Right cardiac atrium (tissue), 5 donors: ENCODE data around the gene OR51I1. TPM values are rescaled to one million over a fixed set of nuclear protein-coding genes. Genes with fewer than 3 reads are reported as not detected.

Experiments used
- ATAC-seq, 2 donors: fragments of 200-7000 bp; cut with Tn5 transposase; one replicate each; pipeline versions ENCODE4 v1.8.0 to v1.9.1; 2020; ENCODE audit warnings: moderate library complexity in 2 of 2, mild to moderate bottlenecking in 1 of 2
- DNase-seq, 3 donors: peaks; one replicate each; pipeline ENCODE4 v3.0.0-alpha.2; 2020
- H3K27ac ChIP-seq: one replicate; pipeline ENCODE4 v1.5.1; 2013; ENCODE audit warnings: mild to moderate bottlenecking, low read length, control low read depth, moderate library complexity
- H3K27me3 ChIP-seq: one replicate; pipeline ENCODE4 v1.6.1; 2013; ENCODE audit not compliant: control insufficient read depth, insufficient read depth
- H3K4me1 ChIP-seq: one replicate; pipeline ENCODE4 v1.6.1; 2013; ENCODE audit warnings: low read length; ENCODE audit not compliant: control insufficient read depth, insufficient read depth
- H3K4me3 ChIP-seq: one replicate; pipeline ENCODE4 v1.5.1; 2013; ENCODE audit warnings: low read length, control low read depth
- H3K9me3 ChIP-seq: one replicate; pipeline ENCODE4 v1.6.1; 2013; ENCODE audit warnings: low read length; ENCODE audit not compliant: control insufficient read depth
- WGBS: extraction: QIAGEN DNeasy Blood & Tissue Kit; methylation state at CpG from one replicate; pipeline ENCODE4 v1.1.7; 2013; 5-methylcytosine and 5-hydroxymethylcytosine counted together
- intact Hi-C, 4 donors: fragments of 100-400 bp; cut with DNase I; formaldehyde crosslinking; loops; one replicate each; pipeline versions ENCODE4 v1.11.0 to v1.14.0; 2022 to 2023
- long read RNA-seq, 4 donors: library from polyadenylated mRNA; unstranded; transcript quantifications; one replicate each; pipeline ENCODE4 v2.0.0, GENCODE V29; 2020 to 2021
- polyA plus RNA-seq: library from polyadenylated mRNA; stranded (reverse); fragments of 200-250 nt; gene quantifications from one replicate; pipeline ENCODE4 v1.2.3, GENCODE V29; 2013
- total RNA-seq, 4 donors: library from RNA; stranded (reverse); fragmentation: NEBNext Ultra II Directional; extraction: Animal tissue kit (Norgen Biotek cat#: 25700); gene quantifications; one replicate each; pipeline ENCODE4 v1.2.1, GENCODE V29; 2021
- donor health status: healthy with polysubstance abuse.
- donor health status: DM: no; HTN: yes; CAD: no.
- donor health status: DM: no; HTN: no; CAD: no.
- donor health status: DM: no; HTN: yes; CAD: no; lungs with severe emphysema.
- donor health status: DM: yes; HTN: yes; CAD: no.

Gene OR51I1, protein sequence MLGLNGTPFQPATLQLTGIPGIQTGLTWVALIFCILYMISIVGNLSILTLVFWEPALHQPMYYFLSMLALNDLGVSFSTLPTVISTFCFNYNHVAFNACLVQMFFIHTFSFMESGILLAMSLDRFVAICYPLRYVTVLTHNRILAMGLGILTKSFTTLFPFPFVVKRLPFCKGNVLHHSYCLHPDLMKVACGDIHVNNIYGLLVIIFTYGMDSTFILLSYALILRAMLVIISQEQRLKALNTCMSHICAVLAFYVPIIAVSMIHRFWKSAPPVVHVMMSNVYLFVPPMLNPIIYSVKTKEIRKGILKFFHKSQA
- total RNA-seq (not detected), polyA plus RNA-seq (not detected)
- long read RNA-seq, donor 1 = 0 reads
- long read RNA-seq, donor 2 = 0 reads
- long read RNA-seq, donor 3 = 0 reads
- long read RNA-seq, donor 4 = 0 reads

GRCh38 chr11:5441414-5441813 lies at the start of gene OR51I1:
Gene OR51I1, minus strand, starts transcription at chr11:5441514. Its CDS starts 0 bp downstream, at chr11:5441514.
- DNase-seq (no peak), ATAC-seq (no peak)
- H3K4me3 ChIP-seq = no peak within 1 kb of the TSS
- intact Hi-C loops = no loop called here
- WGBS = 30% methylated on average over 2 of the region's 2 CpGs
- no peaks in the 10 kb centered on the region for H3K4me1 ChIP-seq
- H3K27ac ChIP-seq = no peak within 1 kb of the TSS
- H3K27me3 ChIP-seq = no peaks in the 10 kb centered on the region
- no peaks in the 10 kb centered on the region for H3K9me3 ChIP-seq

- Histone ChIP-seq H3K27me3 (no peaks in the 10 kb centered on the region), H3K9me3 (no peaks in the 10 kb centered on the region), H3K4me1 (no peaks in the 10 kb centered on the region), H3K27ac (no peak overlapping the region), H3K4me3 (no peak overlapping the region)
- intact Hi-C loops = no loop called here
- ATAC-seq (no peak), DNase-seq (no peak)
- 54% methylated on average over 5 of the region's 5 CpGs for WGBS
Measured at GRCh38 chr11:5489576-5490357, 48.5 kb upstream of the OR51I1 start.

DNA sequence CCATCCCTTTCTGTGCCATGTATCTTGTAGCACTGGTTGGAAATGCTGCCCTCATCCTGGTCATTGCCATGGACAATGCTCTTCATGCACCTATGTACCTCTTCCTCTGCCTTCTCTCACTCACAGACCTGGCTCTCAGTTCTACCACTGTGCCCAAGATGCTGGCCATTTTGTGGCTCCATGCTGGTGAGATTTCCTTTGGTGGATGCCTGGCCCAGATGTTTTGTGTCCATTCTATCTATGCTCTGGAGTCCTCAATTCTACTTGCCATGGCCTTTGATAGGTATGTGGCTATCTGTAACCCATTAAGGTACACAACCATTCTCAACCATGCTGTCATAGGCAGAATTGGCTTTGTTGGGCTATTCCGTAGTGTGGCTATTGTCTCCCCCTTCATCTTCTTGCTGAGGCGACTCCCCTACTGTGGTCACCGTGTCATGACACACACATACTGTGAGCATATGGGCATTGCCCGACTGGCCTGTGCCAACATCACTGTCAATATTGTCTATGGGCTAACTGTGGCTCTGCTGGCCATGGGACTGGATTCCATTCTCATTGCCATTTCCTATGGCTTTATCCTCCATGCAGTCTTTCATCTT lies 47.6 kb upstream of the OR51I1 start:
- Histone ChIP-seq H3K4me1 (no peaks in the 10 kb centered on the region), H3K27ac (no peak overlapping the region), H3K27me3 (no peaks in the 10 kb centered on the region), H3K4me3 (no peak overlapping the region), H3K9me3 (no peaks in the 10 kb centered on the region)
- no peak for ATAC-seq
- DNase-seq = no peak
- intact Hi-C loops = no loop called here
- 95% methylated on average over 4 of the region's 4 CpGs for WGBS

DNA sequence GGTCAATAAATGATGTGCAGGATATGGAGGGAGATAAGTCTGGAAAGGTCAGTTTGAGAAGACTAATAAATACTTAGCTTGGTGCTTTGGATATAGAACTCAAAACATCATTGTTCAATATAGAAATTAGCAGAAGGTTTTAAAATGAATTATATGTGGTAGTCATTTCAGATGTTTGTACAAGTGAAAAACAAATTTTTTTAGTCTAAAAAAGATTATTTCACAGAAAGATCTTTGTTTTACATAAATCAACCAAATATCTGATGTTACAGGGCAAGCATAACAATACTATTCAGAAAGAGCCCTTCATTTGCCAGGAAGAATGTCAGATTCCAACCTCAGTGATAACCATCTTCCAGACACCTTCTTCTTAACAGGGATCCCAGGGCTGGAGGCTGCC lies 47.1 kb upstream of the OR51I1 start, which contains the start of gene OR52D1:
OR52D1 (plus strand) TSS at position 301 of the 400 bp plus-strand sequence; CDS start at position 323, 22 bp downstream.
- DNase-seq (no peak), ATAC-seq (no peak)
- intact Hi-C loops = no loop called here
- no peak within 1 kb of the TSS for H3K27ac ChIP-seq
- H3K9me3 ChIP-seq = no peaks in the 10 kb centered on the region
- H3K4me1 ChIP-seq = no peaks in the 10 kb centered on the region
- no peak within 1 kb of the TSS for H3K4me3 ChIP-seq
- no peaks in the 10 kb centered on the region for H3K27me3 ChIP-seq

- 65% methylated on average over 3 of the region's 3 CpGs for WGBS
- no peak for DNase-seq
- H3K9me3 ChIP-seq = no peaks in the 10 kb centered on the region
- intact Hi-C loops = no loop called here
- no peak overlapping the region for H3K27ac ChIP-seq
- H3K4me1 ChIP-seq = no peaks in the 10 kb centered on the region
- no peaks in the 10 kb centered on the region for H3K27me3 ChIP-seq
- no peak overlapping the region for H3K4me3 ChIP-seq
- no peak for ATAC-seq
Measured at GRCh38 chr11:5486421-5486820, 45.1 kb upstream of the OR51I1 start.

- Histone ChIP-seq H3K27ac (no peak overlapping the region), H3K9me3 (no peaks in the 10 kb centered on the region), H3K4me1 (no peaks in the 10 kb centered on the region), H3K27me3 (no peaks in the 10 kb centered on the region), H3K4me3 (no peak overlapping the region)
- DNase-seq (no peak), ATAC-seq (no peak)
- WGBS = 82% methylated on average over 3 of the region's 3 CpGs
- intact Hi-C loops = no loop called here
Measured at GRCh38 chr11:5486003-5486402, 44.7 kb upstream of the OR51I1 start.

DNA sequence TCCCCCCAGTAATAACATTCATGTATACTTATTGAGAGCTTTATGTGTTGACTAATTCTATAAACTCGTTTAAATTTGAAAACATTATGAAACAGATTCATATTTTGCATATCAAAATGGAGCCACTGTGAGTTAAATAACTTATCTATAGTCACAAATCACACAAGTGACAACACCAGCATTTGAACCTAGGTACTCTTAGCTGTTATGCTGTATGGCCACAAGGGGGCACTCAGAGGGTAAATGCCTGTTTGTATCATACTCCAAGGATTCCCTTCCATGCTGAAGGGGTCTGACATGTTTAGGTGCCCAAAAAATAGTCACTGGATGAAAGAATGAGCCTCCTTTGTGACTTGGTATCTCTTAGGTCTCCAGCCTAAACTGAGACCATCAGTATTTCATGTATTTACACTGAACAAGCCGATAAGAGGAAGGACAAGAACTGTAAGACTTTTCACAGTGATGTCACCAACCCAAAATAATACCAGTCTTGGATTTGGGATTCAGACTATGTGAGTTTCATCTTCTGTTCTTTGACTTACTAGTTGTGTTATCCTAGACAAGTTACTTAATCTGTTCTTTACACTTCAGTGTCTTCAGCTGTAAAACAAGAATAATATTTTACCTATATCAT lies 35.0 kb upstream of the OR51I1 start:
- Histone ChIP-seq H3K27me3 (no peaks in the 10 kb centered on the region), H3K4me1 (no peaks in the 10 kb centered on the region), H3K9me3 (no peaks in the 10 kb centered on the region), H3K4me3 (no peak overlapping the region), H3K27ac (no peak overlapping the region)
- DNase-seq (peak in 1 of 3 donors; percentile 21), ATAC-seq (peak; percentile 57 to 60)
- intact Hi-C loops = loop anchor here in 1 of 4 donors (5.0 kb wide), 1 partner anchor 331 kb away; the partner anchor contains the start of gene OR52N2
- 36% methylated on average over 2 of the region's 2 CpGs for WGBS

- no peak overlapping the region for H3K4me3 ChIP-seq
- intact Hi-C loops = loop anchor here in 1 of 4 donors (2.0 kb wide), 1 partner anchor 335 kb away; the partner anchor contains the start of gene OR52N2
- no peak for ATAC-seq
- no peaks in the 10 kb centered on the region for H3K9me3 ChIP-seq
- no peaks in the 10 kb centered on the region for H3K27me3 ChIP-seq
- no peaks in the 10 kb centered on the region for H3K4me1 ChIP-seq
- H3K27ac ChIP-seq = no peak overlapping the region
- DNase-seq = no peak
Measured at GRCh38 chr11:5473921-5474320, 32.6 kb upstream of the OR51I1 start.

DNA sequence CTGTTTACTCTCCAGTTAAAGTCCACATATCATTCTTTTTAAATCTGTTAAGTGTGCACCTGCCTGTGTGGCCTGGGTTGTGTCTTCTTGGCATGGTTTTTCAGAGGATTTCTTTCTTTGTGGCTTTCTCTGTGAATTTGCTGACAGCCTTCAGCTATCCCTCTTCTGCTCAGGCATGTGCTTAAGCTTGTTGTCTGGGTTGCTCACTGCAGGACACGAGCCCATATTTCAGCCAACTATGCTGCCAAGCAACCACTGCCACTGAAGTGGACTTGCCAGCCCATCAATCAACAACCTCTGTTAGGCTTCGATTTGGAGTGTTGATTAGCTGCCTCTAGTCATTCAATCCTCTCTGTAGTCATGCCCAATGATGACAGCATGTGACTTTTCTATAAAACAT lies 26.2 kb upstream of the OR51I1 start:
- no peak for ATAC-seq
- no peak overlapping the region for H3K4me3 ChIP-seq
- no peaks in the 10 kb centered on the region for H3K9me3 ChIP-seq
- H3K4me1 ChIP-seq = no peaks in the 10 kb centered on the region
- DNase-seq = no peak
- H3K27me3 ChIP-seq = no peaks in the 10 kb centered on the region
- intact Hi-C loops = no loop called here
- H3K27ac ChIP-seq = no peak overlapping the region
- 49% methylated on average over 2 of the region's 2 CpGs for WGBS

- Histone ChIP-seq H3K4me3 (no peak overlapping the region), H3K27ac (no peak overlapping the region), H3K27me3 (no peaks in the 10 kb centered on the region), H3K4me1 (no peaks in the 10 kb centered on the region), H3K9me3 (no peaks in the 10 kb centered on the region)
- DNase-seq (no peak), ATAC-seq (no peak)
- intact Hi-C loops = no loop called here
- 88% methylated on average over 14 of the region's 14 CpGs for WGBS
Measured at GRCh38 chr11:5460983-5461621, 19.8 kb upstream of the OR51I1 start.
